PC-9 (cell line): ENCODE measurements around the gene LOC101059915.
"Not testable (repeated sequence)": the region's sequence is repeated elsewhere in the genome, so short reads cannot be mapped to it uniquely, and the experiment has no call there.

Source experiments
- CTCF ChIP-seq: fragments of 200-600 bp; sonication (generic); conservative IDR thresholded peaks from 2 replicates; pipeline ENCODE4 v1.6.1; 2017; ENCODE audit warnings: mixed run types, antibody characterized with exemption, mild to moderate bottlenecking, moderate library complexity
- EZH2 ChIP-seq: fragments of 200-600 bp; sonication (generic); IDR thresholded peaks from 2 replicates; pipeline ENCODE4 v1.8.0; 2017; ENCODE audit warnings: antibody characterized with exemption, low read depth

GRCh38 chrX:71698299-71699022, 31.1 kb downstream of the LOC101059915 start:
- TF ChIP-seq CTCF, EZH2: not testable (repeated sequence)
